GM19043 (cell line): Measurements from ENCODE around the gene FBXO44.

Experiments
- ATAC-seq: cut with Tn5 transposase; IDR thresholded peaks from one replicate; pipeline ENCODE4 v1.9.1; 2021; ENCODE audit warnings: low read depth; ENCODE audit not compliant: unreplicated experiment

The FBXO44 gene

DNA sequence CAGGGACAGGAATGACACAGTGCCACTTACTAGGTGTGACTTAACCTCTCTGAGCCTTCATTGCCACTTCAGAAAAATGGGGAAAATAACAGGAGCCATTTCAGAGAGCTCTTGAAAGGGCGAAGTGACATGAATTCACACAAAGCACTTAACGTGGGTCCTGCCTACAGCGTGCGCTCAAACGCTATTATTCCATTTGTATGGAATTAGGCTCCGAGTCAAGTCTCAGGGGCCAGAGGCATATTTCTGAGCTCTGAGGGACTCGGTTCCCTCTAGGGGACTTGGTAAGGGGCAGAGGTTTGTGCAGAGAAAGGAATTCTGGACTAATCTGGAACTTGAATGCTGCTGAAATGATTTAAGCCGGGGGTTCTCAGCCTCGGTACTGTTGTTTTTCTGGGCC lies 50.9 kb downstream of the FBXO44 start:
- ATAC-seq, result no peak

DNA sequence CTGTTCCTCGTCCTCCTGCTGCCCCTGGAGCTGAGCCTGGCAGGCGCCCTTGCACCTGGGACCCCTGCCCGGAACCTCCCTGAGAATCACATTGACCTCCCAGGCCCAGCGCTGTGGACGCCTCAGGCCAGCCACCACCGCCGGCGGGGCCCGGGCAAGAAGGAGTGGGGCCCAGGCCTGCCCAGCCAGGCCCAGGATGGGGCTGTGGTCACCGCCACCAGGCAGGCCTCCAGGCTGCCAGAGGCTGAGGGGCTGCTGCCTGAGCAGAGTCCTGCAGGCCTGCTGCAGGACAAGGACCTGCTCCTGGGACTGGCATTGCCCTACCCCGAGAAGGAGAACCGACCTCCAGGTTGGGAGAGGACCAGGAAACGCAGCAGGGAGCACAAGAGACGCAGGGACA lies 51.6 kb downstream of the FBXO44 start:
- no peak for ATAC-seq

DNA sequence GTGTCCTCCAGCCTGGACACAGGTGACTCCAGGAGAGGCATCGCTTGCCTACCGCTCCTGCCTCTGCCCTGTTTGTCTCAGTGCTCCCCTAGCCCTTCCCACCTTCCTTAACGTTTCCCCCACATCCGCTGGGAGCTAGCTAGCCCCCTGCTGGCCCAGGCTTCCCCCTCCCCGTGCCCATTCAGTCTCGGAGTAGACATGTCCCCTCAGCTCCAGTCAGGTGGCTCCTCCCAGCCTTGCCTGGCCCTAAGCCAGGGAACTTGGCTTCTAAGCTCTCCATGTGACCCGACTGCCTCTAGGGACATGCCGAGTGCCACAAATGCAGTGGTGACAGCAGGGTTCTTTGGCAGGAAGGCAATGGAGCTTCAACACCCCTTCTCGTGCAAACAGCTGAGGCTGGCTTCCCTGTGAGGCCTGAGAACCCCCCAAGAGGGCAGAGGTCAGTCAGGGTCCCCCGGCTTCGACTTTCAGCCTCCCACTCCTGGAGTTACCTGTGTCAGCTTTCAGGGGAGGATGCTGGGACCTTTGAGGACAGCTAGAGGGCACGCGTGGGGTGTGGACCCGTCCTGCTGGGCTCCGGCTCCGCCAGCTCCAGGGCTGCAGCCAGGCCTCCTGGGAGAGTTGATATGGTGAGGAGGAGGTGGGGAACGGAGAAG lies 53.1 kb downstream of the FBXO44 start:
- no peak for ATAC-seq

DNA sequence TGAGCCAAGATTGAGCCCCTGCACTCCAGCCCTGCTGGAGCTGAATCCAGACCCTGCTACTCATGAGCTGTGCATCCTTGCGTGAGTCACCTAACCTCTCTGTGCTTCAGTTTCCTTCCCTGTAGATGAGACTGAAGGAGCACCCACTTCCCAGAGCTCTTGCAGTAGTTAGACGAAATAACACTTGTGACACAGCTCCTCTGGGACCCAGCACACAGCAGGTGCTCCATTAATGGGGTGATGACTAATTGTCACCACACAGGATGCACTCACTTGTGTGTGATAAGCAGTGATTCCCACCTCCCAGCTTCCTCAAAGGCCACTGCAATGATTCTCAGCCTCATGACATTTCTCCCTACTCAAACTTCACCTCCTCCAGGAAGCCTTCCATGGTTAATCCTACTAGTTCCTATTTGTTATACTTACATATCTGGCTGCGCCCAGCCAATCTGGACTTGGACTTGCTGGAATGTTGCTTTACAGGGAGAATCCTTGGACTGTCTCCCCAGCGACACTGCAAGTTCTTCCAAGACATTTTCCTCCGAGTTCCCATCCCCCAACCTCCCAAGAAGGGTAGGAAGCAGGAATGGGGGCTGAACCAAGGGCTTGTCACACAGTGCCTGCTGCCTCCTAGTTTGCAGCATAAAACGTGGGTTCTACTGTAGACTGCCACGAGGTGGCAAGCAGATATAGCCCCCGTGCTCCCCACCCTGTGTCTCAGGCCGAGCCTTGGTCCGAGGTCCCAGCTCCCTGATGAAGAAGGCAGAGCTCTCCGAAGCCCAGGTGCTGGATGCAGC lies 54.1 kb downstream of the FBXO44 start:
- ATAC-seq, result no peak

DNA sequence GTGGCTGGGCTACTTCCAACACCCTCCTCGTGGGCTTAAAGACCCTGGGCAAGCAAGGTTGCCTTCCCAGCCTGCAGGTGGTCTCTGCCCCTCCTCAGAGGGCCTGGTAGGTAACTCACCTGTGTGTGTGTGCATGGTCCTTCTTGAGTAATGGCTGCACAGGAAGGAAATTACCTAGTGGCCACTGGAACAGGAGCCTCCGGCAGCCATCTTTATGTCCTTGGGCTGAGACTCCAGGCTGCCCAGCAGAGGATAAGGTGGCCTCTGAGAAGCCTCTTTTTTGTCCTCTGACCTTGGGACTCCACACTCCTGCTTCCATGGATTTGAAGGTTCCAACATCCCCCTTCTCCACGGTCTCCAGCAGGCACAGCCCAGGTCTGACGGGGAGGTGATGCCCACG lies 56.8 kb downstream of the FBXO44 start:
- ATAC-seq, result no peak

DNA sequence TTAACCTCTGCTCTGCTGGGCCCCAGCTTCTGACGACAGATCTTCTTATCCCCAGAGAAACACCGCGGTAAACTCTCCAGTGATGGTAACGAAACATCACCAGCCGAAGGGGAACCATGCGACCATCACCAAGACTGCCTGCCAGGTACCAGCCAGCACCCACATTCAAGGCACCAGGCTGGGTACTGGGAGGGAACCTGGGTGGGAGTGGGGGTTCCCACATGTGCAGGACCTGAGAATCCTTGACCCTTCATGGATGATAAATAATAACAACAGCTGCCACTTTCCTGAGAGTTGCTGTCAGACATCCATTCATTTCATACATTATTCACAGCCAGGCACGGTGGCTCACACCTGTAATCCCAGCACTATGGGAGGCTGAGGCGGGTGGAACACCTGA lies 57.6 kb downstream of the FBXO44 start:
- ATAC-seq, result no peak
